Measurements from ENCODE around the gene ST6GALNAC6. TPM values are rescaled to one million over a fixed set of nuclear protein-coding genes. Genes with fewer than 3 reads are reported as not detected.

The ST6GALNAC6 gene
- total and polyA plus RNA-seq, 2 of the 4 experiments (the other 2 are of a cell fraction) = 35.7 to 48.6 TPM

- ATAC-seq (ENCODE audit: low read depth) (no peak), DNase-seq (no peak)
- Histone ChIP-seq H2BK15ac (ENCODE audit: low read depth, low read length) (no peak overlapping the region), H2BK20ac (ENCODE audit: low read depth, low read length) (no peak overlapping the region), H3K4me2 (ENCODE audit: low read depth, low read length) (no peak overlapping the region), H2AK9ac (replicated peaks; ENCODE audit: low read depth, low read length, poor library complexity) (peak overlapping the region; percentile 20), H4K91ac (ENCODE audit: insufficient read depth, low read depth, low read length) (no peak overlapping the region; the same call in 1 of the 2 replicates), H3K36me3 (ENCODE audit: control insufficient read depth, insufficient read depth, low read length) (peaks cover 5% of the 10 kb centered on the region), H3K18ac (ENCODE audit: low read depth, low read length) (no peak overlapping the region), H3K4me1 (ENCODE audit: control insufficient read depth, insufficient read depth, low read length) (peaks cover 24% of the 10 kb centered on the region), H4K8ac (ENCODE audit: low read depth in 2 of 2, low read length in 2 of 2) (peak overlapping the region in 1 of 2 experiments; percentile 97; a peak in 1 of 4 replicates), H2AK5ac (ENCODE audit: low read depth, low read length) (no peak overlapping the region), H3K9me3 (ENCODE audit: control insufficient read depth, insufficient read depth, low read length) (no peaks in the 10 kb centered on the region), H3K27ac (ENCODE audit: insufficient read depth, low read length) (no peak overlapping the region), H2BK5ac (ENCODE audit: low read depth, low read length, poor library complexity, severe bottlenecking) (no peak overlapping the region), H3K4ac (ENCODE audit: low read depth, low read length) (no peak overlapping the region), H3K9me1 (ENCODE audit: insufficient read depth, low read length) (no peaks in the 10 kb centered on the region), H3K14ac (replicated peaks; ENCODE audit: low read depth, low read length) (no peak overlapping the region), H3K56ac (ENCODE audit: extremely low read depth, insufficient read depth, low read length) (no peak overlapping the region), H3K4me3 (ENCODE audit: insufficient read depth, low read depth, low read length) (no peak overlapping the region), H3K79me1 (ENCODE audit: low read depth in 1 of 2, low read length in 2 of 2) (peaks cover 20 to 34% of the 10 kb centered on the region in 2 experiments; a peak in 3 of 4 replicates), H3K23ac (ENCODE audit: low read depth, low read length) (no peak overlapping the region), H4K20me1 (ENCODE audit: insufficient read depth, low read length) (0 out of 2 replicates have a peak, but pooled peaks cover 3% of the 10 kb centered on the region), H2BK120ac (ENCODE audit: low read depth, low read length) (no peak overlapping the region), H3K27me3 (ENCODE audit: control insufficient read depth, insufficient read depth, low read length) (no peaks in the 10 kb centered on the region), H2AFZ (replicated peaks; ENCODE audit: low read length, poor library complexity) (no peak overlapping the region), H3K9ac (ENCODE audit: low read depth, low read length) (no peak overlapping the region), H4K5ac (ENCODE audit: low read depth, low read length) (no peak overlapping the region)
- BruUV-seq (replicated peaks) = no TSS peak
- 60% methylated on average over 1 of the region's 8 CpGs; no CpG with 5 or more reads in 1 of the 2 experiments for WGBS, 2 experiments (ENCODE audit: extremely low coverage in 2 of 2, insufficient read length in 1 of 2)
- POLR2A ChIA-PET (ENCODE audit: unreplicated experiment) = no interaction called here
- in situ Hi-C loops (cut with MboI; ENCODE audit: low sequenced_read_pairs) (no loop called here), intact Hi-C loops (cut with micrococcal nuclease) (no loop called here), dilution Hi-C loops (cut with HindIII; ENCODE audit: low sequenced_read_pairs, unreplicated experiment) (no loop called here)
- CTCF ChIA-PET = no interaction called here
- TF ChIP-seq CEBPB (IDR thresholded peaks at IDR 0.05; ENCODE audit: low read depth, low read length) (no peak), MXI1 (IDR thresholded peaks at IDR 0.05; ENCODE audit: borderline replicate concordance, low read depth, low read length) (no peak), SMC3 (IDR thresholded peaks at IDR 0.05; ENCODE audit: low read depth, low read length) (no peak), BHLHE40 (IDR thresholded peaks at IDR 0.05; ENCODE audit: low read depth, low read length) (no peak), RCOR1 (IDR thresholded peaks at IDR 0.05; ENCODE audit: insufficient replicate concordance, low read length) (no peak), RFX5 (IDR thresholded peaks at IDR 0.05; ENCODE audit: low read depth, low read length) (no peak), MAFK (IDR thresholded peaks at IDR 0.05; ENCODE audit: low read depth, low read length) (no peak), CTCF (conservative IDR thresholded peaks at IDR 0.05; ENCODE audit: low read depth, low read length) (no peak), ELK1 (IDR thresholded peaks at IDR 0.05; ENCODE audit: borderline replicate concordance, low read depth, low read length) (no peak), FOS (IDR thresholded peaks at IDR 0.05; ENCODE audit: low read depth, low read length) (no peak), POLR2A (IDR thresholded peaks at IDR 0.05; ENCODE audit: low read depth, low read length) (no peak), MAZ (IDR thresholded peaks at IDR 0.05; ENCODE audit: borderline replicate concordance, low read depth, low read length) (no peak), RAD21 (IDR thresholded peaks at IDR 0.05; ENCODE audit: low read length) (no peak), USF2 (IDR thresholded peaks at IDR 0.05; ENCODE audit: low read depth, low read length) (no peak), NFE2L2 (IDR thresholded peaks at IDR 0.05; ENCODE audit: low read depth, low read length) (no peak)
Observed at GRCh38 chr9:127878652-127879390, 20.6 kb downstream of the ST6GALNAC6 start.

Measured in IMR-90 (cell line).